SKM-1 (cell line): ENCODE measurements around the gene CD96.
A peak's percentile ranks its signal among the peaks of the same experiment; 100 is the strongest.
"Not testable (repeated sequence)": the region's sequence is repeated elsewhere in the genome, so short reads cannot be mapped to it uniquely, and the experiment has no call there.

Experiments
- DNase-seq: peaks from one replicate; lab custom pipeline; 2025; ENCODE audit not compliant: unreplicated experiment; lab: John Stamatoyannopoulos, UW

CD96 gene

GRCh38 chr3:111617912-111618601 lies 76.1 kb downstream of the CD96 start:
- no peak for DNase-seq

DNA sequence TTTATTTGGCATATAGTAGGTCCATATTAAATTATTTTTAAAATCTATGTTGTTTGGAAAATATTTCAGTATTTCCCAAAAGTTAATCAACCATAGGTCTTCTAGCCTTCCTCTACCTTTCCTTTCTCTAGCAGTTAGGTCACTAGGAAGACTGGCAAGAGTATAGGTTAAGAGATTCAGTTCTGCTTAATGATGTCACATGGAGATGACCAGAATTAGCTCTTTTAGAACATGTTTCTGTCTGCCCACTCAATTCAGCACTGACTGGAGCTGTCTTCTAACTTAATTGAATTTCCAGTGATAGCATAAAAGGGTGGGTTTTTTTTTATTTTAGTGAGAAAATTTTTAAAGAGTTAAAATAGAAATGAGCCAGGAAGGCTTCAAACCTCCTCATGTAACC lies 76.9 kb downstream of the CD96 start:
- no peak for DNase-seq

DNA sequence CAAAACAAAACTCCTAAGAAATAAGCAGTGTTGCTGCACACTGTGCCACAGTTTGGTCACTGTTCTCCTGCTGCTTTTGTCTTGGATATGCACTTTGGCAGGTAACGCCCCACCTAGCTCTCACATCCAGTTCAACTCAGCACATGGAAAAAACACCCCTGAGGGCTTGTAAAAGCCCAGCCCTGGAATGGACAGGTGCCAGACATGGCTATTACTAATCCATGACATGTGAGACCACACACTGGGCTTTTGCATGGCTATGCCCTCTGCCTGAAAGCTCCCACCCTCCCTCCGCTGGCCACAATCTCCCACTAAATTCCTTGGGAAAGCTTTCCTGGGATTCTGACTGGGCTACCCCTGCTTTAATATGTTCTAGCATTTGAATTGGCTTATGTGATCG lies 77.8 kb downstream of the CD96 start:
- DNase-seq: no peak

GRCh38 chr3:111621535-111621934 lies 79.5 kb downstream of the CD96 start:
- DNase-seq: no peak

DNA sequence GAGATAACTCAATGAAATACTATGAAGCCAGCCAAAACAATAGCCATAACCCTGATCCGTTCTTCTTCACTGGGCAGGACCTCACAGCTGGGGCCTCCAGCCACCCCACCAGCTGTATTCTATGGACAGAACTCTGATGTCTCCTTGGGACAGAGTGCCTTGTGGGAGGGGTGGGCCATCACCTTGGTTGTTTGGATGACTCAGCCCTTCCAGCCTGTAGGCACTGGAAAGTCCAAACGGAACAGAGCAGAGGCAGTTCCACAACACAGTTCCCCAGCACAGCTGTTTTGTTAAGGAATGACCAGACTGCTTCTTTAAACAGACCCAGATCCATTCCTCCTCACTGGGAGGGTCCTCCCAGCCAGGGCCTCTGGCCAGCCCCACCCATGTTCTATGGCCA lies 85.1 kb downstream of the CD96 start:
- DNase-seq: no peak

- not testable (repeated sequence) for DNase-seq
These were observed 87.0 kb downstream of the CD96 start for GRCh38 chr3:111629018-111629417.

- DNase-seq: not testable (repeated sequence)
These were observed 88.6 kb downstream of the CD96 start for GRCh38 chr3:111630638-111631037.

GRCh38 chr3:111635403-111635802 lies 93.4 kb downstream of the CD96 start:
- no peak for DNase-seq

DNA sequence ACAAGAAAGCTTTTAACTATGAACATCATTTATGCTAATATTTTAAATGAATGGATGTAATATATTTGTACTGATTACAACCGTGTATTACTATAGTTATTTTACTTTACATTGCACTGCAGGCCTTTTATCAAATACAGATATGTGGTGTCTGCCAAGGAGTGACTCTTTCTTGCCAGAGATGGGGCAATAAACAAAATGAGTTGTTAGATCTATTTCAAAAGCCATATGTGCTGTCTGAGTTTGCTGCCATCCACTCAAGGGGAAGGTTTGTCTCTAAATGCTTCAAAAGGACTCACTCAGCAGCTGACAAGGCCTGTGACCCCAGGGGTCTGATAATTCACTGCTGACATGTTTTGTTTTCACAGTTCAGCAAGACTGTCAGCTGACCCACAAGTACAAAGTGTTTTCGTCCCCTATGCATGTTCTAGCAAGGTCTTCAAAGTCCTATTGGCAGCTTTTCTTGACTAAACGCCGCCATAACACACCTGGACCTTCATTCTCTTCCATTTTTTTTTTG lies 94.4 kb downstream of the CD96 start:
- DNase-seq: no peak

DNA sequence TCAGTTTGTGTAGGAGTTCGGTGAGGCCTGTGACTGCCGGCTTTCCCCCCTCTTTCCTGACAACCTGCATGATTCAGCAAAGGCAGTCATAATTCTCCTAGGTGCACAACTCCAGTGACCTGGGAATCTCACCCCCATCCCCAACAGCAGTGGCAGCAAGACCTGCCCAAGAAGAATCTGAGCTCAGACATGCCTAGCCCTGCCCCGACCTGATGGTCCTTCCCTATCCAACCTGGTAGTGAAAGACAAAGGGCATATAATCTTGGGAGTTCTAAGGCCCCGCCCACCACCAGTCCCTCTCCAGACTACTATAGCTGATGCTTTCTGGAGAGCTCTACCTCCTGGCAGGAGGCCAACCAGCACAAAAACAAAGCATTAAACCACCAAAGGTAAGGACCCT lies 97.3 kb downstream of the CD96 start:
- no peak for DNase-seq

- no peak for DNase-seq
These were observed 107.1 kb downstream of the CD96 start for GRCh38 chr3:111648991-111649579.

DNA sequence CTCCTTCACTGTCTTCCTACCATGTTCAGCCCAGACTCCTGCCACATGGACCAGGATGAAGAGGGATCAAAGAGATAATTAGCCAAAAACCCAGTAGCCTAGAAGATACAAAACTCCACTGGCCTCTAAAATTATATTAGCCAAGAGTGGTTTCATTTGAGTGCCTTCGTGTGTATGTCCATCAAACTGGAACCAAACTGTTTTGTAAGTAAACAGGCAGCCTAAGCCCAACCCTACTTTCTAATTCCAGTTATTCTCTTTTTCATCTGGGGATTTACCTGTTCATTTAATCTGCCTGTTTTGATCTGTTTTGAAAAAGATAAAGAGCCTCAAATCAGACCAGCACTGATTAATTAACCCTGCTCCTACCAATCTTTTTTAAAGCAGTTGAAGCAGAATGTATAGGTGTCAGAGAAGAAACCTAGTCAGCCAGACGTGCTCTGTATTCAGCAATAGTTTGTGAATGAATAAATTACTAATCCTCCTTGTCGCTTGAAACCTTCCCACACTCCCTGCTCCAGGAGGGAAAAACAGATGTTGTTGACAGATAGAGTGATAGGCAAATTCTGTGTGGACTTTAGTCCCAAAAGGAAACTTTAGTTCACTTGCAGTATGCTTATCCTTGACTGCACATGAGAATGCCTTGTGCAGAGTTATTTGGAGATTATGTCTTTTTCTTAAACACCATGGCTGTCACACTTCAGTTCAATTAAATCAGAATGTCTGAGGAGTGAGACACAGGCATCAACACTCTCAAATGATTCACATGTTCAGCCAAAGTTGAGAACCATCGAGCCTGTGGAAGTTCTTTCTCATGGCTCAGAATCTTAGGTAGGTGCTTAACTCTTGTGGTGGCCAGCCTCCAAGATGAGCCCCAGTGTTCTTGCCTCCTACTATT lies 108.6 kb downstream of the CD96 start:
- DNase-seq: no peak

GRCh38 chr3:111652492-111653180 lies 110.6 kb downstream of the CD96 start:
- no peak for DNase-seq

DNA sequence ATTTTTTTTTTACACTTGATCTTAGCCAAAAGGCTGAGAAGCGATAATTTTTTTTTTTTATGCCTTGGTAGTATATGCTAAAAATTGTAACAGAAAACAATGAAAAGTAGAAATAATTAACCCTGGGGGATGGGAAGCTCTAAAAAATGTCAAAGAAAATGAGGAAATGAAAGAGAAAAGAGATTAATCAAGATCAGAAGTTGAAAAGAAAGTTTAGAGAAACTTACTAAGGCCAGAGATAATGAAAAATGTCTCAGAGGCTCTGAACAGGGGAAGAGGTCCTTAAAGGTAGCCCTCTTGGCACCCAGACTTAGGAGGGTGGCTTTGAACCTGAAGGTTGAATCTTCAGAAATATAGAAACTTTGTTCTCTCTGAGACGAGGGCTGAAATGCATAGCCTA lies 111.8 kb downstream of the CD96 start:
- DNase-seq: no peak

- no peak for DNase-seq
These were observed 120.0 kb downstream of the CD96 start for GRCh38 chr3:111662012-111662411.

- DNase-seq: peak; percentile 47
These were observed 120.9 kb downstream of the CD96 start for GRCh38 chr3:111662907-111663306.

- DNase-seq: no peak
These were observed 124.2 kb downstream of the CD96 start for GRCh38 chr3:111666041-111666735.

- DNase-seq: no peak
These were observed 125.2 kb downstream of the CD96 start for GRCh38 chr3:111667170-111667569.

DNA sequence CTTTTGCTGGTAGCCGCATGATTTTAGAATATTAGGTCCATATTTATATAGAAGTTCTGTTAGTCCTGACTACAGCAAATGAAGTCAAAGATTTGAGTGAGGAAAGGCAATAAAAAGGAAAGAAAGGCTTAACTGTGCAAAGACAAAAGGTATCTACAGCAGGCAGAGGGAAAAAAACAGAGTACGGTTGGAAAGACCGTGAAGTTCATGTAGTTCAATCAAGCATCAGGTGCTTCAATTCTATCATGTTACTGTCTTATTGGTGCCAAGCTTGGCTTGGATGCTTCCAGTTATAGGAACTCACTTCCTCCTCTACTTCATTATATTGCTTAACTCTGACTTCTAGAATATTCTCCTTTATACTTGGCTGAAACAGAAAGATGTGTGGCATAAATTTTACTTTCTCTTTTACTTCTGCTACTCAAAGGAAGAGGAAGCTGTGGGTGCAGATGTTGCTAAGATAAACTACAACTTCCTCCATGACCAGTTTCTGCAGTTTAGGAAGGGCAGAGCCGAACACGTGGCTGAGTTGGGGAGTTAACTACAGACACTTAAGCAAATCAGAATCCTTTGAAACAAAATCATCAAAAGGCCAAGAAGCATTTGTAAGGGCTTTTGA lies 125.7 kb downstream of the CD96 start:
- peak; percentile 98 for DNase-seq

GRCh38 chr3:111668326-111668725 lies 126.3 kb downstream of the CD96 start:
- DNase-seq: no peak
